Neural crest cell (in vitro differentiated cells): ENCODE data around the gene PYGO1. TPM values are rescaled to one million over a fixed set of nuclear protein-coding genes. Genes with fewer than 3 reads are reported as not detected.

Source experiments
- DNase-seq: peaks from one replicate; pipeline ENCODE4 v3.0.0; 2021; ENCODE audit warnings: low read depth, mixed read lengths, low spot score
- H3K27ac Mint-ChIP-seq: one replicate; pipeline ENCODE4 v1.8.0; 2021; ENCODE audit warnings: mild to moderate bottlenecking, mixed read lengths; ENCODE audit not compliant: unreplicated experiment
- H3K27me3 Mint-ChIP-seq: 2 replicates; pipeline ENCODE4 v1.8.0; 2021; ENCODE audit warnings: low read depth, mild to moderate bottlenecking, mixed read lengths
- H3K36me3 Mint-ChIP-seq: 2 replicates; pipeline ENCODE4 v1.8.0; 2021; ENCODE audit warnings: low read depth, mild to moderate bottlenecking, mixed read lengths
- H3K4me1 Mint-ChIP-seq: 2 replicates; pipeline ENCODE4 v1.8.0; 2021; ENCODE audit warnings: mixed read lengths
- H3K4me3 Mint-ChIP-seq: one replicate; pipeline ENCODE4 v1.8.0; 2021; ENCODE audit warnings: mild to moderate bottlenecking, mixed read lengths
- H3K9me3 Mint-ChIP-seq: 2 replicates; pipeline ENCODE4 v1.8.0; 2021; ENCODE audit warnings: mixed read lengths
- total RNA-seq: library from RNA; stranded (reverse); gene quantifications from 2 replicates; pipeline ENCODE4 v1.2.1, GENCODE V29; 2021
- TF ChIP-seq, protein P1 (sequence below): fragments of 200-600 bp; sonication (generic); conservative IDR thresholded peaks from 2 replicates; pipeline ENCODE4 v1.5.0; 2021; ENCODE audit warnings: antibody characterized with exemption, mild to moderate bottlenecking

The PYGO1 gene
- total RNA-seq, 1 donor from 2014 or later: 32.2 TPM

DNA sequence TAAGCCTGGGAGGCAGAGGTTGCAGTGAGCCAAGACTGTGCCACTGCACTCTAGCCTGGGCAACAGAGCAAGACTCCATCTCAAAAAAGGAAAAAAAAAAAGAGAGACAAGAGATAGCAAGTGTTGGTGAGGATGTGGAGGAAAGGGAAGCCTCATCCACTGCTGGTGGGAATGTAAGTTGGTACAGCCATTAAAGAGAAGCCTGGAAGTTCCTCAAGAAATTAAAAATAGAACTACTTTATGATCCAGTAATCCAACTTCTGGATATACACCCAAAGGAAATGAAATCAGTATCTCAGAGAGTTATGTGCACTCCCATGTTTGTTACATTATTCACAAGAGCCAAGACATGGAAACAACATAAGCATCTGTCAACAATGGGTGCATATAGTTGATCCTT lies 14.9 kb downstream of the PYGO1 start:
- TF ChIP-seq, protein P1, sequence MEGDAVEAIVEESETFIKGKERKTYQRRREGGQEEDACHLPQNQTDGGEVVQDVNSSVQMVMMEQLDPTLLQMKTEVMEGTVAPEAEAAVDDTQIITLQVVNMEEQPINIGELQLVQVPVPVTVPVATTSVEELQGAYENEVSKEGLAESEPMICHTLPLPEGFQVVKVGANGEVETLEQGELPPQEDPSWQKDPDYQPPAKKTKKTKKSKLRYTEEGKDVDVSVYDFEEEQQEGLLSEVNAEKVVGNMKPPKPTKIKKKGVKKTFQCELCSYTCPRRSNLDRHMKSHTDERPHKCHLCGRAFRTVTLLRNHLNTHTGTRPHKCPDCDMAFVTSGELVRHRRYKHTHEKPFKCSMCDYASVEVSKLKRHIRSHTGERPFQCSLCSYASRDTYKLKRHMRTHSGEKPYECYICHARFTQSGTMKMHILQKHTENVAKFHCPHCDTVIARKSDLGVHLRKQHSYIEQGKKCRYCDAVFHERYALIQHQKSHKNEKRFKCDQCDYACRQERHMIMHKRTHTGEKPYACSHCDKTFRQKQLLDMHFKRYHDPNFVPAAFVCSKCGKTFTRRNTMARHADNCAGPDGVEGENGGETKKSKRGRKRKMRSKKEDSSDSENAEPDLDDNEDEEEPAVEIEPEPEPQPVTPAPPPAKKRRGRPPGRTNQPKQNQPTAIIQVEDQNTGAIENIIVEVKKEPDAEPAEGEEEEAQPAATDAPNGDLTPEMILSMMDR: no peak
- Mint-ChIP-seq H3K36me3 (peaks cover 35% of the 10 kb centered on the region), H3K27ac (no peak overlapping the region)

DNA sequence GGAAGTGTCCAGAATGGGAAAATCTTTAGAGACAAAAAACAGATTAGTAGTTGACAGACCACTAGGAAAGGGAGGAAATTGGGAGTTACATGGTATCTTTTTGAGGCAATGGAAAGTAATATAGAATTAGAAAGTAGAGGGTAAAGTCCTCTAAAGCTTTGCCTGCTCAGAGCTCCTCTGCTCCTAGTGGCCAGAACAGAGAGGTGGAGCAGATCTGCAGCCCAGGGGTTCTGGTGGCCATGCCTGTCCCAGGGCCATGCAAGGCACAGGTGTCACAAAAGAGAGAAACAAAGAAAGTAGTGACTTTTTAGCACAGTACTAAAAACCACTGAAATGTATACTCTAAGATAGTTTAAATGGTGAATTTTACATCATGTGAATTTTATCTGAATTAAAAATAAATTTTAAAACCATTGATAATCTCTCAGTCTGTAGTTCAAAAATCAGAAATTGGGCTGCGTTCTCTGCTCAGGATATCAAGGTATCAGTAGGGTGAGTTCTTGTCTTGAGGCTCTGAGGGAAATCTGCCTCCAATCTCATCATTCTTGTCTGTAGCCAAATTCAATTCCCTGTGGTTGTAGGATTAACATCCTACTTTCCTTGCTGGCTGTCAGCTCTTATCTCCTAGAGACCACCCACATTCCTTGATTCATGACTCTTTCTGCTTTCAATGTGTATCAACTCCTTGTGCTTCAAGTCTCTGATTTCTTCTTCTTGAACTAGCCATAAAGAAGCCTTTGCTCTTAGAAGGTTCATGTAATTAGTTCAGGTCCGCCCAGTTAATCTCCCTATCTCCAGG lies 23.6 kb downstream of the PYGO1 start:
- Mint-ChIP-seq H3K36me3 (peaks cover 53% of the 10 kb centered on the region), H3K27me3 (no peaks in the 10 kb centered on the region), H3K4me1 (no peaks in the 10 kb centered on the region), H3K27ac (no peak overlapping the region), H3K4me3 (no peak overlapping the region), H3K9me3 (peaks cover 24% of the 10 kb centered on the region)
- TF ChIP-seq, protein P1: peak; percentile 23
- no peak for DNase-seq

More for the DNA sequence above, 14.9 kb downstream of the PYGO1 start:
- H3K4me1 Mint-ChIP-seq: no peaks in the 10 kb centered on the region
- DNase-seq: no peak
- no peaks in the 10 kb centered on the region for H3K27me3 Mint-ChIP-seq
- peaks cover 16% of the 10 kb centered on the region for H3K9me3 Mint-ChIP-seq
- H3K4me3 Mint-ChIP-seq: no peak overlapping the region

DNA sequence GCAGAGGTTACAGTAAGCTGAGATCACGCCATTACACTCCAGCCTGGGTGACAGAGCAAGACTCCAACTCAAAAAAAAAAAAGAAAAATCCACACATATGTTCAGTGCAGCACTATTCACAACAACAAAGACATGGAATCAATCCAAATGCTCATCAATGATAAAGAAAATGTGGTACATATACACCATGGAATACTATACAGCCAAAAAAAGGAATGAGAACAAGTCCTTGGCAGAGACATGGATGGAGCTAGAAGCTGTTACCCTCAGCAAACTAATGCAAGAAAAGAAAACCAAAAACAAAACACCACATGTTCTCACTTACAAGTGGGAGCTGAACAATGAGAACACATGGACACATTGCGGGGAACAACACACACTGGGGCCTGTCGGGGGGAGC lies 25.5 kb downstream of the PYGO1 start:
- peaks cover 53% of the 10 kb centered on the region for H3K36me3 Mint-ChIP-seq
- H3K27ac Mint-ChIP-seq: no peak overlapping the region
- H3K27me3 Mint-ChIP-seq: no peaks in the 10 kb centered on the region
- H3K9me3 Mint-ChIP-seq: peaks cover 24% of the 10 kb centered on the region
- TF ChIP-seq, protein P1: no peak
- no peak for DNase-seq
- no peaks in the 10 kb centered on the region for H3K4me1 Mint-ChIP-seq
- H3K4me3 Mint-ChIP-seq: no peak overlapping the region

DNA sequence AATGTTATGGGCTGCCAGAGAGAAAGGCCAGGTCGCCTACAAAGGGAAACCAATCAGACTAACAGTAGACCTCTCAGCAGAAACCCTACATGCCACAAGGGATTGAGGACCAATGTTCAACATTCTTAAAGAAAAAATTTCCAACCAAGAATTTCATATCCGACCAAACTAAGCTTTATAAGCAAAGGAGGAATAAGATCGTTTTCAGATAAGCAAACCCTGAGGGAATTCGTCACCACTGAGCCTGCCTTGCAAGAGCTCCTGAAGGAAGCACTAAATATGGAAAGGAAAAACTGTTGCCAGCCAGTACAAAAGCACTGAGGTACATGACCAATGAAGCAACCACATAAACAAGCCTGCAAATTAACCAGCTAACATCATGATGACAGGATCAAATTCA lies 33.1 kb downstream of the PYGO1 start:
- DNase-seq: no peak
- H3K4me3 Mint-ChIP-seq: no peak overlapping the region
- no peaks in the 10 kb centered on the region for H3K27me3 Mint-ChIP-seq
- TF ChIP-seq, protein P1: no peak
- peaks cover 43% of the 10 kb centered on the region for H3K36me3 Mint-ChIP-seq
- H3K9me3 Mint-ChIP-seq: peaks cover 24% of the 10 kb centered on the region
- H3K27ac Mint-ChIP-seq: no peak overlapping the region
- H3K4me1 Mint-ChIP-seq: no peaks in the 10 kb centered on the region

DNA sequence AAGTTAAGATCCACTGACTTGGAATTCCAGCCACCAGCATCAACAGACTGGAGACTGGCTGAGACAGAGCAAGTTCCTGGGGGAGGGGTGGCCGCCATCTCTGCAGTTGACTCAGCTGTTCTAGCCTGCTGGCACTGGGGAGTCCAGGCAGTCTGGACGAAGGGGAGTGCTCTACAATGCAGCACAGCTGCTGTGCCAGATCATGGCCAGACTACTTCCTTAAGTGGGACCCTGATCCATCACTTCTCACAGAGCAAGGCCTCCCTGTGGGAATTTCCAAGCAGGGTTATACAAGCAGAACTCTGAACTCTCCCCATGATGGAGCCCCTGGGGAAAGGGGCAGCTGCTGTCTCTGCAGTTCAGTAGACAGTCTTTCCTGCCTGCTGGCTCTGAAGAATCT lies 35.2 kb downstream of the PYGO1 start:
- Mint-ChIP-seq H3K9me3 (peaks cover 22% of the 10 kb centered on the region), H3K36me3 (peaks cover 50% of the 10 kb centered on the region), H3K27ac (no peak overlapping the region), H3K27me3 (no peaks in the 10 kb centered on the region), H3K4me3 (no peak overlapping the region), H3K4me1 (no peaks in the 10 kb centered on the region)
- no peak for DNase-seq
- TF ChIP-seq, protein P1: no peak
